Endothelial cell of umbilical vein (primary cell): ENCODE data around the gene ATOH1. TPM values are rescaled to one million over a fixed set of nuclear protein-coding genes. Genes with fewer than 3 reads are reported as not detected.

Source experiments
- BruUV-seq: library from RNA; stranded (reverse); fragments of 400-500 nt; replicated peaks from 2 replicates; lab custom pipeline; 2021; lab: Mats Ljungman, UMichigan
- CTCF ChIA-PET: fragments of 300-600, 350-600 bp; sonication (Branson Sonifier 250); formaldehyde crosslinking; loops from one replicate; lab custom pipeline; 2021; ENCODE audit warnings: antibody characterized with exemption, inconsistent platforms; lab: Charles Lee
- POLR2A ChIA-PET: fragments of 300-600, 350-600 bp; sonication (Branson Sonifier 250); formaldehyde crosslinking; loops from one replicate; lab custom pipeline; 2021; ENCODE audit warnings: antibody characterized with exemption, inconsistent platforms; lab: Charles Lee
- DNase-seq: peaks from one replicate; pipeline ENCODE4 v3.0.0-alpha.2; 2011; ENCODE audit warnings: low read depth, low spot score
- FAIRE-seq: peaks from 2 replicates; lab custom pipeline; 2011; peaks lifted over from hg19 to GRCh38; lab: Jason Lieb, UNC
- H2AFZ ChIP-seq: 2 replicates; pipeline ENCODE4 v1.6.0; 2012; ENCODE audit warnings: low read depth, low read length, control low read depth, inconsistent platforms
- H3K27ac ChIP-seq: 2 replicates; pipeline ENCODE4 v1.5.1; 2011; ENCODE audit warnings: low read depth, mild to moderate bottlenecking, control low read depth, low read length, moderate library complexity; ENCODE audit not compliant: insufficient read depth
- H3K27me3 ChIP-seq, 2 experiments: 2 replicates each; pipeline versions ENCODE4 v1.6.0 to v1.6.1; 2011; ENCODE audit warnings: low read length in 2 of 2, mixed read lengths in 1 of 2; ENCODE audit not compliant: control insufficient read depth in 2 of 2, insufficient read depth in 2 of 2
- H3K36me3 ChIP-seq, 2 experiments: 2 replicates in 1 of 2; 3 replicates in 1 of 2; pipeline ENCODE4 v1.5.1; 2011; ENCODE audit warnings: low read length in 2 of 2, mild to moderate bottlenecking in 1 of 2, moderate library complexity in 1 of 2; ENCODE audit not compliant: control insufficient read depth in 2 of 2, insufficient read depth in 2 of 2; ENCODE audit errors: extremely low read depth in 1 of 2
- H3K4me1 ChIP-seq: 3 replicates; pipeline ENCODE4 v1.5.1; 2011; ENCODE audit warnings: mild to moderate bottlenecking, low read length; ENCODE audit not compliant: control insufficient read depth, insufficient read depth; ENCODE audit errors: extremely low read depth
- H3K4me2 ChIP-seq: 2 replicates; pipeline ENCODE4 v1.6.1; 2011; ENCODE audit warnings: low read length, control low read depth, mixed read lengths; ENCODE audit not compliant: insufficient read depth
- H3K4me3 ChIP-seq, 3 experiments: fragments of 200-600 bp in 1 of 3; sonication (generic), shearing (Covaris generic) in 1 of 3; replicated peaks in 1 of 3; 2 replicates each; pipeline ENCODE4 v1.5.1; 2011 to 2016; ENCODE audit warnings: control low read depth in 3 of 3, low read length in 3 of 3, mild to moderate bottlenecking in 2 of 3, inconsistent platforms in 1 of 3, low read depth in 1 of 3, moderate library complexity in 1 of 3; ENCODE audit not compliant: insufficient read depth in 1 of 3
- H3K79me2 ChIP-seq: 2 replicates; pipeline ENCODE4 v1.6.0; 2012; ENCODE audit warnings: low read length, inconsistent platforms; ENCODE audit not compliant: control insufficient read depth, insufficient read depth
- H3K9ac ChIP-seq: replicated peaks from 2 replicates; pipeline ENCODE3; 2011; ENCODE audit warnings: low read length, control low read depth; ENCODE audit not compliant: insufficient read depth; ENCODE audit errors: extremely low read depth
- H3K9me1 ChIP-seq: replicated peaks from 3 replicates; pipeline ENCODE4 v1.6.0; 2011; ENCODE audit warnings: mild to moderate bottlenecking, low read length; ENCODE audit not compliant: control insufficient read depth, insufficient read depth; ENCODE audit errors: extremely low read depth
- H3K9me3 ChIP-seq: replicated peaks from 2 replicates; pipeline ENCODE4 v1.5.1; 2012; ENCODE audit warnings: low read length, inconsistent platforms; ENCODE audit not compliant: control insufficient read depth, insufficient read depth
- H4K20me1 ChIP-seq: replicated peaks from 2 replicates; pipeline ENCODE3; 2011; ENCODE audit warnings: mild to moderate bottlenecking, low read length; ENCODE audit not compliant: control insufficient read depth, insufficient read depth; ENCODE audit errors: extremely low read depth
- EZH2 ChIP-seq: IDR thresholded peaks from 2 replicates; pipeline ENCODE4 v1.6.1; 2012; ENCODE audit warnings: borderline replicate concordance, low read depth, mild to moderate bottlenecking, moderate library complexity, low read length, inconsistent platforms; ENCODE audit not compliant: severe bottlenecking
- FOS ChIP-seq: IDR thresholded peaks from 2 replicates; pipeline ENCODE4 v1.6.1; 2011; ENCODE audit warnings: mild to moderate bottlenecking, low read length, moderate library complexity, borderline replicate concordance; ENCODE audit not compliant: insufficient read depth
- GATA2 ChIP-seq: IDR thresholded peaks from 2 replicates; pipeline ENCODE4 v1.7.0; 2011; ENCODE audit warnings: low read depth, mild to moderate bottlenecking, moderate library complexity, mixed read lengths, low read length; ENCODE audit not compliant: insufficient read length, insufficient read depth
- JUN ChIP-seq: IDR thresholded peaks from 2 replicates; pipeline ENCODE4 v1.6.1; 2011; ENCODE audit warnings: borderline replicate concordance, low read depth; ENCODE audit not compliant: insufficient read length, insufficient read depth
- MYC ChIP-seq: IDR thresholded peaks from one replicate; pipeline ENCODE4 v1.6.1; 2011; ENCODE audit warnings: mild to moderate bottlenecking, low read depth, low read length
- POLR2A ChIP-seq: IDR thresholded peaks from 2 replicates; pipeline ENCODE4 v1.6.1; 2012; ENCODE audit warnings: low read depth, mild to moderate bottlenecking, control low read depth, low read length
- POLR2AphosphoS5 ChIP-seq: IDR thresholded peaks from 2 replicates; pipeline ENCODE4 v1.6.1; 2012; ENCODE audit warnings: low read depth, mild to moderate bottlenecking, control low read depth, low read length, moderate library complexity; ENCODE audit not compliant: insufficient read depth
- dilution Hi-C: fragments of 300-500 bp; cut with MboI; formaldehyde crosslinking; loops from one replicate; pipeline ENCODE4 v1.15.0; 2019; ENCODE audit warnings: low sequenced_read_pairs; ENCODE audit not compliant: extremely low pct_ligation_motif_present
- intact Hi-C: fragments of 100-400 bp; cut with micrococcal nuclease; formaldehyde crosslinking; loops from one replicate; pipeline ENCODE4 v1.10.0; 2022
- polyA plus RNA-seq, 4 experiments: library from polyadenylated mRNA; depleted of rRNA in 3 of 4; stranded (reverse) in 3 of 4; unstranded in 1 of 4; fragments of >200 nt; gene quantifications; 2 replicates each; pipeline versions ENCODE4 v1.2.1 to v1.2.3, GENCODE V29; 2011 to 2012; ENCODE audit warnings: missing spikeins in 1 of 4
- total RNA-seq: library from RNA; stranded (reverse); gene quantifications from 2 replicates; pipeline ENCODE4 v1.2.3, GENCODE V29; 2021
- TF ChIP-seq, protein P1 (sequence below): IDR thresholded peaks from 2 replicates; pipeline ENCODE4 v1.6.1; 2011; ENCODE audit not compliant: insufficient read depth, insufficient read length
- TF ChIP-seq, protein P2 (sequence below), 2 donors: IDR thresholded peaks; 1 replicate in 1 of 2; 2 replicates in 1 of 2; pipeline ENCODE4 v1.5.1; 2011; ENCODE audit warnings: low read length in 2 of 2, mild to moderate bottlenecking in 2 of 2, moderate library complexity in 2 of 2, control low read depth in 1 of 2, inconsistent platforms in 1 of 2, low read depth in 1 of 2; ENCODE audit not compliant: insufficient read depth in 1 of 2; ENCODE audit errors: extremely low read depth in 1 of 2

The ATOH1 gene
- total and polyA plus RNA-seq, 2 donors (not counting 3 experiments of a cell fraction or from before 2014, with no cell fraction given), result not detected

DNA sequence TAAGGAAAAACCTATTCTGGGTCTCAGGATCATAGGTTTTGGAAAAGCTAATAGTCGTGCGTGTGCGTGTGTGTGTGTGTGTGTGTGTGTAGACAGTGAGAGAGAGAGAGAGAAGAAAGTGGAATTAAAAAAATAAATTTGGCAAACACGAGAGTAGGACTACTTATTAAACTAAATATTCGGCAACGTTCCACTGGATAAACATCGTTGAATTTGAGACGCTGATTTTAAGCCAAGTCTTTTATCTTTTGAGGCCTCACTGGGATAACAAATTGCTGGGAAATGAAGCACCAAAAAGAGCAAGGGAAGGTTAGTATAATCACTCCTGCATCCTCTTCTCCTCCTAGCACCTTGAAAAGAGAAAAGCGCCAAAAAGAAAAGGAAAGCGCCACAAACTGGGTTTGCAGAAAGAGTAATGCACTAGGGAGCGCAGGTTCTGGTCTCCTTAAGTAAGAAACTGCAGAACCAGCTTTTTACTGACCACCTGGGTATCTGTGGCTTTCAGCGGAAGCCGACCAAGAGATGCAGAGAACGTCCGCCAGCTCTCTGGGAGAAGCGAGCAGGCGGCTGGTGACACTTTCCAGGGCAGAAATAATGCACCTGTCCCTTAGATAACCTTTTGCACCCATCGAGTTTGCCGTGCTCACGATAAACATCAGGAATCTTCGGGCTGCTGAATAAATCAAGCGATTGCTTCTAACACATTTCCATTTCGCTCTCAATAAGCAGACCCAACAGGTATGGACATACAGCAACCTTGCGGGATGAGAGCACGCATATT is 3.4 kb downstream of the ATOH1 start:
- ChIA-PET POLR2A (no interaction called here), CTCF (no interaction called here)
- BruUV-seq, result no TSS peak
- Histone ChIP-seq H4K20me1 (no peaks in the 10 kb centered on the region), H3K27ac (no peak overlapping the region), H3K4me3 (no peak overlapping the region), H2AFZ (no peak overlapping the region), H3K36me3 (no peaks in the 10 kb centered on the region), H3K9ac (no peak overlapping the region), H3K9me1 (no peaks in the 10 kb centered on the region), H3K27me3 (peaks cover 85 to 94% of the 10 kb centered on the region in 2 experiments), H3K79me2 (no peaks in the 10 kb centered on the region), H3K4me1 (peaks cover 11% of the 10 kb centered on the region), H3K4me2 (no peak overlapping the region), H3K9me3 (no peaks in the 10 kb centered on the region)
- intact Hi-C loops, result no loop called here
- DNase-seq (no peak), FAIRE-seq (peak; percentile 24)
- dilution Hi-C loops, result no loop called here
- no peak for TF ChIP-seq FOS

GRCh38 chr4:93834249-93835066 is 5.9 kb downstream of the ATOH1 start:
- H3K79me2 ChIP-seq, result no peaks in the 10 kb centered on the region
- no peaks in the 10 kb centered on the region for H3K9me1 ChIP-seq
- peaks cover 64 to 68% of the 10 kb centered on the region in 2 experiments for H3K27me3 ChIP-seq
- FAIRE-seq, result no peak
- no peaks in the 10 kb centered on the region for H3K4me1 ChIP-seq
- ChIA-PET POLR2A (no interaction called here), CTCF (interaction anchor here (1.8 kb wide), 1 partner anchor 43 kb away, joined by 5 read pairs; no protein-coding TSS in a partner anchor)
- no peaks in the 10 kb centered on the region for H4K20me1 ChIP-seq
- no peak overlapping the region for H3K4me2 ChIP-seq
- no peak overlapping the region for H3K27ac ChIP-seq
- intact Hi-C loops, result no loop called here
- H3K4me3 ChIP-seq, result no peak overlapping the region
- dilution Hi-C loops, result no loop called here
- TF ChIP-seq POLR2AphosphoS5, result no peak
- peak; percentile 74 for TF ChIP-seq EZH2
- no peak for TF ChIP-seq GATA2
- TF ChIP-seq, protein P1, sequence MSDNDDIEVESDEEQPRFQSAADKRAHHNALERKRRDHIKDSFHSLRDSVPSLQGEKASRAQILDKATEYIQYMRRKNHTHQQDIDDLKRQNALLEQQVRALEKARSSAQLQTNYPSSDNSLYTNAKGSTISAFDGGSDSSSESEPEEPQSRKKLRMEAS, result no peak
- TF ChIP-seq FOS, result no peak
- no peak for TF ChIP-seq JUN
- no peak for TF ChIP-seq POLR2A
- TF ChIP-seq MYC, result no peak
- TF ChIP-seq, protein P2, sequence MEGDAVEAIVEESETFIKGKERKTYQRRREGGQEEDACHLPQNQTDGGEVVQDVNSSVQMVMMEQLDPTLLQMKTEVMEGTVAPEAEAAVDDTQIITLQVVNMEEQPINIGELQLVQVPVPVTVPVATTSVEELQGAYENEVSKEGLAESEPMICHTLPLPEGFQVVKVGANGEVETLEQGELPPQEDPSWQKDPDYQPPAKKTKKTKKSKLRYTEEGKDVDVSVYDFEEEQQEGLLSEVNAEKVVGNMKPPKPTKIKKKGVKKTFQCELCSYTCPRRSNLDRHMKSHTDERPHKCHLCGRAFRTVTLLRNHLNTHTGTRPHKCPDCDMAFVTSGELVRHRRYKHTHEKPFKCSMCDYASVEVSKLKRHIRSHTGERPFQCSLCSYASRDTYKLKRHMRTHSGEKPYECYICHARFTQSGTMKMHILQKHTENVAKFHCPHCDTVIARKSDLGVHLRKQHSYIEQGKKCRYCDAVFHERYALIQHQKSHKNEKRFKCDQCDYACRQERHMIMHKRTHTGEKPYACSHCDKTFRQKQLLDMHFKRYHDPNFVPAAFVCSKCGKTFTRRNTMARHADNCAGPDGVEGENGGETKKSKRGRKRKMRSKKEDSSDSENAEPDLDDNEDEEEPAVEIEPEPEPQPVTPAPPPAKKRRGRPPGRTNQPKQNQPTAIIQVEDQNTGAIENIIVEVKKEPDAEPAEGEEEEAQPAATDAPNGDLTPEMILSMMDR (IDR thresholded peaks at IDR 0.05; ENCODE audit: extremely low read depth in 1 of 2, insufficient read depth in 1 of 2, low read depth in 1 of 2, low read length in 2 of 2), result no peak
- H2AFZ ChIP-seq, result no peak overlapping the region
- no peak overlapping the region for H3K9ac ChIP-seq
- BruUV-seq, result no TSS peak
- no peaks in the 10 kb centered on the region for H3K36me3 ChIP-seq
- H3K9me3 ChIP-seq, result no peaks in the 10 kb centered on the region
- no peak for DNase-seq
